T-cell (primary cell): ENCODE data around the gene ABHD12. TPM values are rescaled to one million over a fixed set of nuclear protein-coding genes. Genes with fewer than 3 reads are reported as not detected.
"Not testable (repeated sequence)": the region's sequence is repeated elsewhere in the genome, so short reads cannot be mapped to it uniquely, and the experiment has no call there.

Source experiments
- ATAC-seq, 4 experiments: fragments of 200-7000 bp in 3 of 4; fragments of 150-1000 bp in 1 of 4; cut with Tn5 transposase; replicated peaks in 1 of 4; 1 replicate in 3 of 4; 2 replicates in 1 of 4; pipeline ENCODE4 v1.10.0; 2021; ENCODE audit warnings: moderate library complexity in 3 of 4, mild to moderate bottlenecking in 2 of 4, moderate number of reproducible peaks in 1 of 4
- CTCF ChIA-PET, 2 donors: fragments of 300-600 bp; sonication (Branson Sonifier 250); formaldehyde crosslinking; loops; one replicate each; lab custom pipeline; 2022; ENCODE audit warnings: antibody characterized with exemption in 2 of 2; lab: Charles Lee
- POLR2A ChIA-PET, 2 donors: fragments of 300-600 bp; sonication (Branson Sonifier 250); formaldehyde crosslinking; loops; one replicate each; lab custom pipeline; 2022; ENCODE audit warnings: antibody characterized with exemption in 2 of 2; lab: Charles Lee
- DNase-seq, 35 experiments: peaks; one replicate each; pipeline versions ENCODE4 v3.0.0 to v3.0.0-alpha.2; 2013 to 2023
- H3K27ac ChIP-seq: one replicate; pipeline ENCODE4 v1.5.1; 2013; ENCODE audit warnings: low read length
- H3K27me3 ChIP-seq, 2 experiments: replicated peaks in 1 of 2; 1 replicate in 1 of 2; 2 replicates in 1 of 2; pipeline versions ENCODE4 v1.6.1 to v1.7.0; 2013; ENCODE audit warnings: low read length in 1 of 2, mixed read lengths in 1 of 2; ENCODE audit not compliant: control insufficient read depth in 2 of 2, insufficient read depth in 2 of 2; ENCODE audit errors: extremely low read depth in 1 of 2
- H3K36me3 ChIP-seq, 2 donors: 1 replicate in 1 of 2; 2 replicates in 1 of 2; pipeline versions ENCODE4 v1.6.1 to v1.7.0; 2013; ENCODE audit warnings: low read length in 1 of 2; ENCODE audit not compliant: control insufficient read depth in 2 of 2, insufficient read depth in 1 of 2; ENCODE audit errors: extremely low read depth in 1 of 2
- H3K4me1 ChIP-seq, 2 experiments: 1 replicate in 1 of 2; 2 replicates in 1 of 2; pipeline versions ENCODE4 v1.6.1 to v1.7.0; 2013; ENCODE audit warnings: low read length in 2 of 2, mixed read lengths in 1 of 2; ENCODE audit not compliant: insufficient read depth in 2 of 2, control insufficient read depth in 1 of 2; ENCODE audit errors: extremely low read depth in 1 of 2
- H3K4me3 ChIP-seq, 2 donors: 1 replicate in 1 of 2; 2 replicates in 1 of 2; pipeline versions ENCODE4 v1.5.1 to v1.7.0; 2013; ENCODE audit warnings: mild to moderate bottlenecking in 2 of 2, low read length in 1 of 2, moderate library complexity in 1 of 2; ENCODE audit not compliant: control insufficient read depth in 1 of 2; ENCODE audit errors: extremely low read depth in 1 of 2
- H3K9me3 ChIP-seq: 2 replicates; pipeline ENCODE4 v1.7.0; 2013
- H3K27ac Mint-ChIP-seq, 2 donors: one replicate each; pipeline ENCODE4 v1.8.0; 2020 to 2021; ENCODE audit warnings: mild to moderate bottlenecking in 2 of 2, mixed read lengths in 2 of 2
- H3K27me3 Mint-ChIP-seq, 2 donors: one replicate each; pipeline ENCODE4 v1.8.0; 2021 to 2022; ENCODE audit warnings: mixed read lengths in 2 of 2
- H3K36me3 Mint-ChIP-seq: one replicate; pipeline ENCODE4 v1.8.0; 2021; ENCODE audit warnings: mixed read lengths
- H3K4me1 Mint-ChIP-seq, 3 donors: one replicate each; pipeline ENCODE4 v1.8.0; 2020 to 2022; ENCODE audit warnings: mixed read lengths in 3 of 3, mild to moderate bottlenecking in 1 of 3
- H3K4me3 Mint-ChIP-seq, 3 donors: one replicate each; pipeline ENCODE4 v1.8.0; 2020 to 2022; ENCODE audit warnings: mild to moderate bottlenecking in 3 of 3, mixed read lengths in 3 of 3, moderate library complexity in 3 of 3
- H3K9me3 Mint-ChIP-seq, 3 donors: one replicate each; pipeline ENCODE4 v1.8.0; 2020 to 2022; ENCODE audit warnings: mixed read lengths in 3 of 3
- WGBS: methylation state at CpG from one replicate; pipeline ENCODE4 v1.1.5; 2013; ENCODE audit warnings: missing lambda C conversion rate; ENCODE audit not compliant: insufficient coverage; 5-methylcytosine and 5-hydroxymethylcytosine counted together
- total RNA-seq, 35 experiments: library from RNA in 6 of 35; stranded (reverse) in 6 of 35; fragments of 120-200 nt in 1 of 35; gene quantifications; one replicate each; pipeline versions ENCODE4 v1.2.1 to v1.2.4 and lab custom pipeline; 2013 to 2026

Gene ABHD12
- total RNA-seq, 5 donors from 2014 or later (not counting 1 experiment from before 2014, with no cell fraction given): 19.5 to 27.7 (median 22.1) TPM

- Histone ChIP-seq H3K9me3 (no peaks in the 10 kb centered on the region), H3K4me1 (no peaks in the 10 kb centered on the region), H3K27me3 (no peaks in the 10 kb centered on the region), H3K36me3 (no peaks in the 10 kb centered on the region), H3K27ac (no peak overlapping the region), H3K4me3 (no peak overlapping the region)
- no peaks in the 10 kb centered on the region for H3K9me3 Mint-ChIP-seq
- H3K4me1 Mint-ChIP-seq: no peaks in the 10 kb centered on the region
- no peak for DNase-seq
- ATAC-seq: no peak
- H3K27me3 Mint-ChIP-seq: no peaks in the 10 kb centered on the region
- WGBS: no CpG with 5 or more reads among the region's 1 CpG
- no peaks in the 10 kb centered on the region for H3K36me3 Mint-ChIP-seq
- no peak overlapping the region for H3K27ac Mint-ChIP-seq
- H3K4me3 Mint-ChIP-seq: no peak overlapping the region
- ChIA-PET POLR2A (no interaction called here), CTCF (no interaction called here)
These were observed 28.1 kb upstream of the ABHD12 start for GRCh38 chr20:25418776-25419175.

- POLR2A ChIA-PET: interaction anchor here in 1 of 2 donors (0.6 kb wide), 1 partner anchor 15 kb away, joined by 3 read pairs; no protein-coding TSS in a partner anchor
- 95% methylated on average over 5 of the region's 5 CpGs for WGBS
- H3K4me3 ChIP-seq: no peak overlapping the region
- Mint-ChIP-seq H3K4me3 (peak overlapping the region in 2 of 3 donors; percentile 2 to 92), H3K36me3 (no peaks in the 10 kb centered on the region), H3K4me1 (peaks cover 12 to 19% (median 18%) of the 10 kb centered on the region in 3 donors), H3K9me3 (peaks cover 0 to 5% (median 0%) of the 10 kb centered on the region in 3 donors), H3K27ac (no peak overlapping the region), H3K27me3 (no peaks in the 10 kb centered on the region)
- DNase-seq: no peak
- no peaks in the 10 kb centered on the region for H3K36me3 ChIP-seq
- H3K9me3 ChIP-seq: no peaks in the 10 kb centered on the region
- H3K27me3 ChIP-seq: no peaks in the 10 kb centered on the region
- no peak for ATAC-seq
- H3K27ac ChIP-seq: no peak overlapping the region
- H3K4me1 ChIP-seq: peaks cover 9 to 11% of the 10 kb centered on the region in 2 experiments
- CTCF ChIA-PET: interaction anchor here in 1 of 2 donors (2.0 kb wide), 1 partner anchor 10 kb away, joined by 6 read pairs; no protein-coding TSS in a partner anchor
These were observed 18.3 kb upstream of the ABHD12 start for GRCh38 chr20:25408890-25409289.

GRCh38 chr20:25408170-25408547, 17.5 kb upstream of the ABHD12 start:
- H3K4me1 ChIP-seq: peaks cover 9 to 11% of the 10 kb centered on the region in 2 experiments
- peak overlapping the region; percentile 79 for H3K4me3 ChIP-seq
- DNase-seq: no peak
- Mint-ChIP-seq H3K4me1 (peaks cover 12 to 19% (median 18%) of the 10 kb centered on the region in 3 donors), H3K4me3 (peak overlapping the region; percentile 83 to 94 (median 92)), H3K36me3 (peaks cover 4% of the 10 kb centered on the region), H3K9me3 (peaks cover 0 to 12% (median 5%) of the 10 kb centered on the region in 3 donors), H3K27ac (no peak overlapping the region), H3K27me3 (no peaks in the 10 kb centered on the region)
- no peaks in the 10 kb centered on the region for H3K9me3 ChIP-seq
- CTCF ChIA-PET: interaction anchor here (0.5 to 2.0 kb wide), 4 partner anchors 9 to 63 kb away, joined by 3 to 9 read pairs (median 6); partner anchors contain the start of gene ABHD12 (in 1 of the 2)
- H3K27me3 ChIP-seq: no peaks in the 10 kb centered on the region
- H3K36me3 ChIP-seq: no peaks in the 10 kb centered on the region
- 0% methylated on average over 1 of the region's 4 CpGs for WGBS
- ATAC-seq: no peak
- POLR2A ChIA-PET: no interaction called here
- H3K27ac ChIP-seq: no peak overlapping the region

- H3K9me3 Mint-ChIP-seq: peaks cover 0 to 16% (median 7%) of the 10 kb centered on the region in 3 donors
- Histone ChIP-seq H3K4me3 (peak within 1 kb of the TSS; percentile 79), H3K9me3 (no peaks in the 10 kb centered on the region), H3K4me1 (peaks cover 9 to 11% of the 10 kb centered on the region in 2 experiments), H3K27ac (no peak within 1 kb of the TSS), H3K36me3 (no peaks in the 10 kb centered on the region), H3K27me3 (no peaks in the 10 kb centered on the region)
- ChIA-PET CTCF (interaction anchor here (1.1 to 2.0 kb wide), 4 partner anchors 9 to 160 kb away, joined by 3 to 9 read pairs (median 6); partner anchors contain the start of genes ABHD12 (in 1 of the 2) and PYGB (in 1 of the 2)), POLR2A (interaction anchor here in 1 of 2 donors (0.6 kb wide), 1 partner anchor 39 kb away, joined by 4 read pairs; no protein-coding TSS in a partner anchor)
- H3K27ac Mint-ChIP-seq: peak within 1 kb of the TSS; percentile 61 to 74
- H3K36me3 Mint-ChIP-seq: peaks cover 5% of the 10 kb centered on the region
- peaks cover 12 to 19% (median 18%) of the 10 kb centered on the region in 3 donors for H3K4me1 Mint-ChIP-seq
- under 1% methylated on average over 53 of the region's 56 CpGs for WGBS
- no peaks in the 10 kb centered on the region for H3K27me3 Mint-ChIP-seq
- DNase-seq (peak; percentile 11 to 75 (median 51)), ATAC-seq (peak; percentile 89 to 93 (median 91))
- peak within 1 kb of the TSS; percentile 83 to 94 (median 92) for H3K4me3 Mint-ChIP-seq
These were observed 16.9 kb upstream of the ABHD12 start, which contains the start of gene GINS1 for GRCh38 chr20:25407311-25408169. Gene GINS1 (plus strand): TSS chr20:25407673. CDS start chr20:25407821, 148 bp downstream.

- H3K36me3 Mint-ChIP-seq: peaks cover 5% of the 10 kb centered on the region
- no peak overlapping the region for H3K27ac Mint-ChIP-seq
- POLR2A ChIA-PET: no interaction called here
These were observed 11.9 kb upstream of the ABHD12 start for GRCh38 chr20:25402583-25402982.

GRCh38 chr20:25400291-25400732, 9.7 kb upstream of the ABHD12 start:
- POLR2A ChIA-PET, ATAC-seq: not testable (repeated sequence)

More at GRCh38 chr20:25402583-25402982, 11.9 kb upstream of the ABHD12 start:
- Mint-ChIP-seq H3K4me3 (no peak overlapping the region), H3K9me3 (peaks cover 0 to 23% (median 15%) of the 10 kb centered on the region in 3 donors), H3K4me1 (peaks cover 4 to 7% (median 6%) of the 10 kb centered on the region in 3 donors), H3K27me3 (peaks cover 0 to 3% of the 10 kb centered on the region in 2 donors)
- H3K27ac ChIP-seq: no peak overlapping the region
- H3K4me3 ChIP-seq: no peak overlapping the region
- peaks cover 0 to 2% of the 10 kb centered on the region in 2 experiments for H3K4me1 ChIP-seq
- H3K9me3 ChIP-seq: no peaks in the 10 kb centered on the region
- no peak for DNase-seq
- WGBS: 95% methylated on average over 6 of the region's 7 CpGs
- CTCF ChIA-PET: interaction anchor here in 1 of 2 donors (0.7 kb wide), 1 partner anchor 371 kb away, joined by 3 read pairs; no protein-coding TSS in a partner anchor
- no peaks in the 10 kb centered on the region for H3K27me3 ChIP-seq
- H3K36me3 ChIP-seq: no peaks in the 10 kb centered on the region
- no peak for ATAC-seq

More at GRCh38 chr20:25400291-25400732, 9.7 kb upstream of the ABHD12 start:
- H3K36me3 Mint-ChIP-seq, H3K9me3 ChIP-seq, H3K36me3 ChIP-seq, DNase-seq, H3K27me3 ChIP-seq, H3K4me1 ChIP-seq, H3K27me3 Mint-ChIP-seq, H3K4me3 Mint-ChIP-seq, H3K4me1 Mint-ChIP-seq, H3K27ac Mint-ChIP-seq, H3K27ac ChIP-seq, H3K4me3 ChIP-seq: not testable (repeated sequence)
- 85% methylated on average over 10 of the region's 11 CpGs for WGBS
- CTCF ChIA-PET: interaction anchor here in 1 of 2 donors (1.2 kb wide), 1 partner anchor 101 kb away, joined by 3 read pairs; no protein-coding TSS in a partner anchor
- H3K9me3 Mint-ChIP-seq: peaks cover 0 to 23% (median 15%) of the 10 kb centered on the region in 3 donors
